AG09309 (cell line): Measurements from ENCODE around the gene GPR87.

ENCODE experiments used
- DNase-seq: peaks from one replicate; pipeline ENCODE4 v3.0.0-alpha.2; 2010; ENCODE audit warnings: low read depth
- H3K4me3 ChIP-seq: 2 replicates; pipeline ENCODE4 v1.5.1; 2011; ENCODE audit warnings: mild to moderate bottlenecking, low read depth, low read length, moderate library complexity; ENCODE audit not compliant: control insufficient read depth
- TF ChIP-seq, protein P1 (sequence below): IDR thresholded peaks from 2 replicates; pipeline ENCODE4 v1.5.1; 2011; ENCODE audit warnings: mild to moderate bottlenecking, low read depth, low read length, inconsistent platforms; ENCODE audit not compliant: insufficient read depth, control insufficient read depth; ENCODE audit errors: missing control alignments

GPR87 gene

DNA sequence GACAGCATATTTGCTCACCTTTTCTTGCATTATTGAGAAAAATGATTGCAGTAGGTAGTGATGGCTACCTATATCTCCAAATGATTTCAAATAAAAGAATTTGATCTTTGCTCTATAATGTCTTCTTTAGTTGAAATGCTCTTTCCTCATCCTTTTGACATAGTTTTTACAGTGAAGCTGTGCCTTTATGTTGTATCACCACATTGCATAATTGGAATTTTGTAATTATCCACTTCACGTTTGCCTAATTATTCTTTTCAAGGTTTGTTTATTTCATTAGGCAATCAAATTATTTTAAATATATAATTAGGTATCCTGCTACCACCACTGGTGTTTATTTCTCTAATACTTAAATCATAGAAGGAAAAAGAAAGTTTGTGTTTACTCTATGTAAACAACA is 34.0 kb upstream of the GPR87 start:
- TF ChIP-seq, protein P1, sequence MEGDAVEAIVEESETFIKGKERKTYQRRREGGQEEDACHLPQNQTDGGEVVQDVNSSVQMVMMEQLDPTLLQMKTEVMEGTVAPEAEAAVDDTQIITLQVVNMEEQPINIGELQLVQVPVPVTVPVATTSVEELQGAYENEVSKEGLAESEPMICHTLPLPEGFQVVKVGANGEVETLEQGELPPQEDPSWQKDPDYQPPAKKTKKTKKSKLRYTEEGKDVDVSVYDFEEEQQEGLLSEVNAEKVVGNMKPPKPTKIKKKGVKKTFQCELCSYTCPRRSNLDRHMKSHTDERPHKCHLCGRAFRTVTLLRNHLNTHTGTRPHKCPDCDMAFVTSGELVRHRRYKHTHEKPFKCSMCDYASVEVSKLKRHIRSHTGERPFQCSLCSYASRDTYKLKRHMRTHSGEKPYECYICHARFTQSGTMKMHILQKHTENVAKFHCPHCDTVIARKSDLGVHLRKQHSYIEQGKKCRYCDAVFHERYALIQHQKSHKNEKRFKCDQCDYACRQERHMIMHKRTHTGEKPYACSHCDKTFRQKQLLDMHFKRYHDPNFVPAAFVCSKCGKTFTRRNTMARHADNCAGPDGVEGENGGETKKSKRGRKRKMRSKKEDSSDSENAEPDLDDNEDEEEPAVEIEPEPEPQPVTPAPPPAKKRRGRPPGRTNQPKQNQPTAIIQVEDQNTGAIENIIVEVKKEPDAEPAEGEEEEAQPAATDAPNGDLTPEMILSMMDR: no peak
- no peak overlapping the region for H3K4me3 ChIP-seq
- no peak for DNase-seq

DNA sequence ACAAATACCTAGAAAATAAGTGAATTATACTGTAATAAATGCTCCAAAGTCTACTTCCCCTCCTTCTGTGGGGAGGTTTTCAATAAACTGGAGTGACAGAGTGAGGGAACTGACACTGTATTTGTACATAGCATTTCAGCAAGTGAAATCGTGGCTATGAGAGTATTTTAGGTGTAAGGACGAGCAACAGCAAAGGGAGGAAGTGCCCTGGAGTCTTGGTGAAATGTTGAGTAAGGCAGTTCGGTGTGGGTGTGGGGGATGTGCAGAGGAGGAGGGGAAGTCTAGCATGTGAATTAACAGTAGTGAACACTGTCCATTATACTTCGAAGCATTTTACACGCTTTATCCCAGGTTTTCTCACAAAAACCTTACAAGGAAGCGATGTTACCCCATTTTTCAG is 30.8 kb upstream of the GPR87 start:
- TF ChIP-seq, protein P1: no peak
- DNase-seq: no peak
- H3K4me3 ChIP-seq: no peak overlapping the region

DNA sequence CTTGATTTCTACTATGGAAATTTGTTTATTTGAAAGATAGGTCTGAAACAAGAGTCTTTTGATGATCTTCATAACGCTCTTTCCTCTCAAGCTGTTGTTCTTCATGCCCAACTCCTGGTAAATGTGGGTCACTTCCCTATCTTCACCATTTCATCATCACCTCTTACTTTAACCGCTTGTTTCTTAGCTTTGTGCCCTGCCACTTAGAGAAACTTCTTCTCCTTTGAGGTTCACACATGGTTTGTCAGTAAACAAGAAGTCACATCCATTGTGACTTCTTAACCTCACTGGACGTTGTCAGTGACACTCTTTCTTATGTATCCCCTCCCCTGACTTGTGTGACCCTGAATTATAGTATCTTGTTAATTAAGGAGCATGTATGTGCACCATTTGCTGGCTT is 29.7 kb upstream of the GPR87 start:
- no peak overlapping the region for H3K4me3 ChIP-seq
- TF ChIP-seq, protein P1: no peak
- no peak for DNase-seq

DNA sequence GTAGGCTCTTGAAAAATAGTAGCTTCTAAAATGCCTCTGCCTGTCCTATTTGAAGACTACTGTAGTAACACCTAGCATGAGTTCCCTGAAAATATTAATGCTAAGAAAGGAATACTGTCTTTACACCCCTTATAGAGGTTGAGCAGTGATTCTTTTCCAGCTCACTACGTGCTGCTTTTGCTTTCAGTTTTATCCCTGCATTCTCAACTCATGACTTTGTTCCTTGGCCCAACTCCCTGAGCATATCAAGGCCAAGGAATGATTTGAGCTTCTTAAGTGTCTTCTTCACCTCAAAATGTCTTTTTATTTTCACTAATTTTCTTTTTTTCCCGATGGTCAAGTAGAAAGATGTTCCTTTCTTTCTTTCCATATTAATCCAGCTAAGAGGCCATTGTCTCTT is 29.2 kb upstream of the GPR87 start:
- TF ChIP-seq, protein P1: no peak
- DNase-seq: peak; percentile 34
- H3K4me3 ChIP-seq: no peak overlapping the region

DNA sequence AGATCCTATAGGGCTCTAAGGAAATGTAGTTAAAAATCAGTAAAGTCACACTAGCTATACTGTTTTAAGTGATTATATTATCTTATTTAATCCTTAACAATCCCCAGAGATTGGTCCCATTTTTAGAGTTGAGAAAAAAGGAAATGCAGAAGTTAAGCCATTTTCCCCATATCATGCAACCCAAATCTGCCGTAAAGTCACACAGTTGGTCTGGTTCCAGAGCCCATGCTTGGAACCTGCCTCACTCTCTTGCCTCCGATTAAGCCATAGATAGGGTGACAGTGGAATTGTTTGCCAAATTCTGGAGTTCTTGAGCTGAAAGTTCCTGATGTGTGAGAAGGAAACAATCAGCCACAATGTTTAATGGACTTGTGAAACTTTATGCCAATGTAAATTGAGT is 15.1 kb upstream of the GPR87 start:
- no peak overlapping the region for H3K4me3 ChIP-seq

DNA sequence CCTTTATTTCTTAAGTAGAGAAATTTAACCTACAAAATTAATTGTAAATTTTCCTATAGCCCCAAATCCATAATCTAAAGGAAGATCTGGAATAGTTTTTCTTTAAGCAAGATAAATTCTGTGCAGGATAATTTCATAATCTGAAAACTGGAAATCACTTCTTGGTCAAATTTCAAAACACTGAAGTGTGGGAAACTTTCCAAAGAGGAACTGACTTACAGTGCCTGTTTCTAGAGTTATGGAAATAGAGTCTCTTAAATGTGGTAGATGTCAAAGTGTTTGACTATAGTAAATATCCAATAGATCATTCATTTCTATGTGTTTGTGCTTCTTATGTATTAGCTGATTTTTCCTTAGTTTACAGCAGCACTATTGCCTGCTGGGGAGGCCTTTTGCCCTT is 14.3 kb upstream of the GPR87 start:
- TF ChIP-seq, protein P1: no peak
- DNase-seq: no peak
- no peak overlapping the region for H3K4me3 ChIP-seq

More for the DNA sequence above, 15.1 kb upstream of the GPR87 start:
- TF ChIP-seq, protein P1: no peak
- DNase-seq: no peak

DNA sequence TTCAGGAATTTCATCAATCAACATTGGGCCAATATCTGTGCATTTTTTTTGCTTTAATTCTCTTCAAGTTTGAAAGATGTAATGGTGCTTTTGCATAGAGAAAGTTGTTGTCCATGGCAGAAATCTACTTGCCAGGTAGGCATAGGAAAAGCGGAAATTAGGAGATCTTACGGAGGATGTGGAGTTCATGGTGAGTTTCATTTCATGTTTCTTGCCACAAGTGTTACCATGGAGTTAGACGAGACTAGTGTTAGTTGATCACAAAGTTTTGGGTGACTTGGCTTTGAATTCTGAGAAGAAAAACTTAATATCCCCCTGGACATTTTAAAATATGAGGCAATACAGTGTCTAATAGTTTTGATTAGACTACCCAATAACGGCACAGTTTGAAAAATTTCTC is 13.8 kb upstream of the GPR87 start:
- DNase-seq: no peak
- no peak overlapping the region for H3K4me3 ChIP-seq
- TF ChIP-seq, protein P1: no peak
